GM12801 (cell line): Measurements from ENCODE around the gene FOXP2.

Experiments used
- CTCF ChIP-seq: IDR thresholded peaks from one replicate; pipeline ENCODE4 v1.5.1; 2011; ENCODE audit warnings: control low read depth; ENCODE audit not compliant: insufficient read length; ENCODE audit errors: extremely low read depth

FOXP2 gene

DNA sequence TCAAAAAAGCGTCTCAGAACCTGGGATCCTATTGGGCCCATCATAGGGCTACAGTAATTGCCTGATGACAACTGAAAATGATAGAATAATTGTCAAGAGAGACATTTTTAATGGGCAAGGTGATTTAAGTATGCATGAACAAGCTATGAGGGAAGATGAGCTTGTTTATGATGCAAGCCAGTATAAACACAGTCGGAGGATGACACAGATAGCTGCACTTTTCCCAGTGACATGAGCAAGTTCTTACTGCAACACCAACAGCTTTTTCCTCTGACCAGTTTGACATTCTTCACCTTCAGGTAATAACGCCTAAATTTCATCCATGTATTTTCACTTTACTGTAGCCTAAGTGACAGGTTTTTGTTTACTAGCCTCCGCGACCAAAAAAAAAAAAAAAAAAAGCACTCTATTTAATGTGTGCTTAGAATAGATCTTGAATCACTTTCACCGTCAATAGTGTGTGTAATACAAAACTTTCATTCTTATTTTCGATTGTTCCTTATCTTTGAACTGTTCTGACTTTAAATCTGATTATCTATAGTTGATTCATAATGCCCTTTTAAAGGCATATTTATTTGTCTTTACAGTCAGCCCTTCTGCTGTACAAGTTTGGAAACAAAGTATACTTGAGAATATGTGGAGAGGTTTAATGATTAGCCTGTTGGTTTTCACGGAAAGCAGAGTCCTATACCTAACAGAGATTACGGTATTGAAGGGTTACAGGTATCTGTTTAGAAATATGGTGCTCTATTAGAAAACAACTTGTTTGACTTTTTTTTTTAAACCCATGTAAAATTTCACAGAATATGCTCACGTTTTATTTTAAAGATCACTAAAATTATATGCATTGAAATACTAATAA, 1.7 kb downstream of the FOXP2 start:
- no peak for TF ChIP-seq CTCF

GRCh38 chr7:114417290-114417689, 2.7 kb downstream of the FOXP2 start:
- TF ChIP-seq CTCF: no peak

DNA sequence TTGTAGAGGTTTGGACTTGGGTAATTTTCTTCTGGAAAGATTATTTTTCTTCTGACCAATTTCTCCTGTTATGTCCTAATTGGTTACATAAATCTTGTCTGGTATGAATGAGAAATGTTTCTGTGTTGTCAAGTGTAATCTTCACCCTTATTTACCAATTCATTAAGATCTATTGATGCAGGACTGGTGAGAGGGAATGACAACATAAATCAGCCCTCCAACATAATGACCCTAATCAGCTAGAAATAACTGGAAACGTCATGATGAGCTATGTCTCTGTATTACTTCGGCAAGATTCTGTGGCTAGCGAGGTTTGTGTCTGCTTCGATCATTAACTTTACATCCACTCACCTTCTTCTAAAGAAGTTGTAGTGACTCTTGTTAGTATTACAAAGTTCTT, 3.5 kb downstream of the FOXP2 start:
- TF ChIP-seq CTCF: no peak

GRCh38 chr7:114419441-114420272, 5.0 kb downstream of the FOXP2 start:
- no peak for TF ChIP-seq CTCF

- no peak for TF ChIP-seq CTCF
Observed at GRCh38 chr7:114422507-114423501, 8.2 kb downstream of the FOXP2 start.

GRCh38 chr7:114426382-114426781, 11.8 kb downstream of the FOXP2 start:
- no peak for TF ChIP-seq CTCF
